ENCODE measurements around the gene PSMA2.
A peak's percentile ranks its signal among the peaks of the same experiment; 100 is the strongest.

Gene PSMA2

DNA sequence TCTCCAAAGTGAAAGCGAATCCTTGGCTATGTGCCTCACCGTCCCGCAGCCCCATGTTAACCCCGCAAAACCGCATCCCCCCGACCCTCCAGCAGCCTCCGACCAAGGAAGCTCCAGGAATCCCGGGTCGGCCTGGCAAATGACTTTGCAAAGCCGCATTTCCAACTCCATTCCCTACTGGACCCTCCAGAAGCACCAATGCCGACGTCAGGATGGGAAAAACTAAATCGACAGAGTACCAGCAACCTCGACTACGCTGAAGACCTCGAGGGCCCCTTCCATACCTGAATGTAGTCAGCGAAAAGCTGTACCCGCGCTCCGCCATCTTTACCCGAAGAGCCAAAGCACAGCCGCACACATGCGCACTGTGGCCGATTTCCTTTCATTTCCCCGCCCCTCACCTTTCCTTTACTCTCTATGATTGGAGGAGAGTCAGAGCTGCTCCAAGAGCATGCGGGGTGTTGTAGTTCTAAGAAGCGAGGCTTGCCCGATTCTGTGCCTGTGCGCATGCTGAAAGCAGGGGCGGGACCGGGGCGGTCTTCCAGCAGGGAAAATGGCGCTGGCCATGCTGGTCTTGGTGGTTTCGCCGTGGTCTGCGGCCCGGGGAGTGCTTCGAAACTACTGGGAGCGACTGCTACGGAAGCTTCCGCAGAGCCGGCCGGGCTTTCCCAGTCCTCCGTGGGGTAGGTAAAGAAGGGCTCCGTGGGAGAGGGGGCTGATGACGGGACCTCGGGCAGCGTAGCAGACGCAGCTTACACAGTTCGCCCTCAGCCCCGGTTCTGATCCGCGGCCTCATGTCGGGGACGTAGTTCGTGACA lies at the start of gene PSMA2, which contains the start of gene MRPL32:
Gene PSMA2 (minus strand): TSS at position 341 of the 818 bp plus-strand sequence. CDS start 16 bp downstream, at position 325.
Gene MRPL32 (plus strand): TSS at position 543 of the 818 bp plus-strand sequence. CDS start 11 bp downstream, at position 554.
- DNase-seq: peak; percentile 97

DNA sequence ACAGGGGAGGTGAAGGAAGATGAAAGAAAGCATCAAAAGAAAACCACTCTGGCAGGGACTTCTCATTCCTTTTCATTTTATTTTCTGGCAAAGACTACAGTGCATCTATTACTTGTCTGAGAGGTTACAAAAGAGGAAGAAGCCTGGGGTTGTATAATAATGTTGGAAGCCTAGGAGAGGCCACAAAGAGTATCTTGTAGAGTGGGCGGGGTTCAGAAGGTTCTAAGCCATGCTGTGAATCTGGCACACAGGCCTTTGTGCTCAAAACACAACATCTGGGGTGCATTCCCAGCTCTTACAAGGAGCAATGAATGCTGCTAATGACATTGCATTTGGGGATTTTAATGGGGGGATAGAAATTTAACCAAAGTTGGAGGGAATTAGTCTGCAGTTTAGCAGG lies 49.6 kb upstream of the PSMA2 start:
- DNase-seq: no peak

GRCh38 chr7:42980514-42980913 lies 48.5 kb upstream of the PSMA2 start:
- DNase-seq: no peak

- no peak for DNase-seq
These were observed 48.1 kb upstream of the PSMA2 start for GRCh38 chr7:42980084-42980483.

GRCh38 chr7:42978496-42978895 lies 46.5 kb upstream of the PSMA2 start:
- no peak for DNase-seq

- no peak for DNase-seq
These were observed 44.4 kb upstream of the PSMA2 start for GRCh38 chr7:42976371-42976770.

DNA sequence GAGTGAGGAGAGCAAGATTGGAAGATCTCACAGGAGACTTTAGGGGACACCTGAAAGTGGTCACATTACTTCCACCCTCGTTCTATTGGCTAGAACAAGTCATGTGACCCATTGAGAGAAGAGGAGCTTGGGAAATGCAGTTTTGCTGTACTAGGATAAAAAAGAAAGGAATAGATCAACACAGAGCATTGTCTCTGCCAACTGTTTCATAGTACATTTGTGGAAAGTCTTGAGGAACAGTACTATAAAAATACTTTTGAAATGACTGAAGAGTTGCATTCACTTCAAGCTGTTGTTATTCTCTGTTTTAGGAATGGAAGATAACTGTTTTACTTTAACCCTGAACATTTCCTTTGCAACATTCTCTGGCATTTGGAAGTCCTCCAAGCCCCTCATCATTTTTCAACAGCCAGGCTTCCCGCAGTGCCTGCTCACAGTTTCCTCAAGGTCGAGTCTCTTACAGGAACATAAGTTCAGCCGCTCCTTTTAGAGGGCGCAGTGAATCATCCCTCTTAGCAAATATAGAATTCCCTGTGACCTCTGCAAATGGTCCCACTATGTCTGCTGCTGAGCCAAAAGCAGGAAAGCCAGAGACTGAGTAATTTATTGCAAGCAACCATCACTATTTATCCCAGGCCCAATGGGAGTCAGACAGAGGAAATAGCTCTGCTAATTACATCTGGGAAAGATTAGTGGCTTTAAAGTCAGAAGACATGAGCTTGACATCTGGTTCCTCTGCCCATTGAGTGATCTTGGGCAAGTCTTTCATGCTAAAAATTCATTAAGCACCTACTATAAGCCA lies 40.9 kb upstream of the PSMA2 start:
- no peak for DNase-seq

DNA sequence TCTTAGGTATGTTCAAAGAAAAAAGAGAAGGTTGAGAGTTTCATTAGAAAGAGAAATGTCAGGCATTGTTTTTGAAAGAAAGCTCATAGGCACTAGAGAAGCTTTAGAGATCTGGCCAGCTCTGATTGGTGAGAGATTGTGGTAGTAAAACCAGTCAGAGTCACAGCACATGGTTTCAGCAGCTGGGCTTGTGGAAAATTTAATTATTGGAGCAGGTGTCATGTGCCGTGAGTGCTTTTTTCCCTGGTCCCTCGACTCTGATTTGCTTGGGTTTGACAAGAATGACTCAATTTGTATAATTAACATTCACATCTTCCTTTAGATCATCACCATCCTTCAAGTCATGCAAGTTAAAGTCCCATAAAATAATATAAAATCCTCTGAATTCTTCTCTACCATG lies 35.4 kb upstream of the PSMA2 start:
- DNase-seq: no peak

GRCh38 chr7:42964849-42965805 lies 33.2 kb upstream of the PSMA2 start:
- peak; percentile 30 for DNase-seq

- DNase-seq: no peak
These were observed 32.3 kb upstream of the PSMA2 start for GRCh38 chr7:42964293-42964692.

- no peak for DNase-seq
These were observed 29.2 kb upstream of the PSMA2 start for GRCh38 chr7:42961170-42961569.

- DNase-seq: no peak
These were observed 28.8 kb upstream of the PSMA2 start for GRCh38 chr7:42960762-42961161.

- no peak for DNase-seq
These were observed 27.6 kb upstream of the PSMA2 start for GRCh38 chr7:42959549-42959948.

DNA sequence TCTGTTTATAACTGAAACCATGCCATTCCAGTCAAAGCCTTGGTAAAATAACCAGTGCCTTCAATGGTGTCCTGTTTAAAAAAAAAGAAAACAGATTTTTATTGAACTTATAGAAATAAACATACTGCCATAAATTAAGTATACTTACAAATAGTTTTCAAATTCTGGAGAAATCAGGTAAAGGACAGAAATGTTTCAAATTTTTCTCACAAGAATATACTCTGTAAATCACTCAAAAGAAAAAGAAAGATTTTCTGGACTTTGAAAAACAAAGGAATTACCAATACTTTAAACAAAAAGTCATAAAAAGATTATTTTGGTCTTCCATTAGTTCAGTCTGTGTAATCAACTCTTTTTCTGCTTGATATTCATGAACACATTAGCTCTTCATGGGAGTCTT lies 24.1 kb upstream of the PSMA2 start:
- no peak for DNase-seq

DNA sequence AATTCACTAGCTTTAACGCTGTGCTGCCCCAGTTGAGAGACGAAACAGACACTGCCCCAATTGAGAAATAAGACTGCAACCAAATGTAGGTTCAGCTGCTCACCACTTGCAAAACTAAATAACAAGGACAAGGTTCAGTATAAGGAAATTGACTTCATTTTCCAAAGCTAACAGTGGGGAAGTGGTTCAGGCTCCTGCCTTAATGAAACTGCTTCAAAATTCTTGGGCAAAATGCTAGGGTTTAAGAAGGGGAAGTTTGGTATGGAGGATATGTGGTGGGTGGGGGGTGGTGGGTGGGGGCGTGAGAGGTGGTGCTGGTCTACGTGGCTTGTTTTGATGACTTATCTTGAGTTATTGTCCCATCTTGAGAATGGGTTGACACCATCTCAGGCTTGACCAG lies 22.0 kb upstream of the PSMA2 start:
- DNase-seq: no peak

DNA sequence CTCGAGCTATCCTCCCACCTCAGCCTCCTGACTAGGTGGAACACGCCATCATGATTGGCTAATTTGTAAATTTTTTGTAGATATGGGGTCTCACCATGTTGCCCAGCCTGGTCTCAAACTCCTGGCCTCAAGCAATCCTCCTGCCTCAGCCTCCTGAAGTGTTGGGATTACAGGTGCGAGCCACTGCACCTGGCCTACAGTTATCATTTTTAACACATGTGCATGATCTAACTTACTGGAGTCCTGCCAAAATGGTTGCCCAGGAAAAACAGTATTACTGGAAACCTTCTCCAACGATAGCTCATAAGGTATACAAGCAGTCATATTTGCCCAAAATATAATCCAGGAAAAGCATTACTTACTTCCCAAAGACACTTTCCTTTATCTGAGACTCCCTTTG lies 20.4 kb upstream of the PSMA2 start:
- DNase-seq: no peak

DNA sequence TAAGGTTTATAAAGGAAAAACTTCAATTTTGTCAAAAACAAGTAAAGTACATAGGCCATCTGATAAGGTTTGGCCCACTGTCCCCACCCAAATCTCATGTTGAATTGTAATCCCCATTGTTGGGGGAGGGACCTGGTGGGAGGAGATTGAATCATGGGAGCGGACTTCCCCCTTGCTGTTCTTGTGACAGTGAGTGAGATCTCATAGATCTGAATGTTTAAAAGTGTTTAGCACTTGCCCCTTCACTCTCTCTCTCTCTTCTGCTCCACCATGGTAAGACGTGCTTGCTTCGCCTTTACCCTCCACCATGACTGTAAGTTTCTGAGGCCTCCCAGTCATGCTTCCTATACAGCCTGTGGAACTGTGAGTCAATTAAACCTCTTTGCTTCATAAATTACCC lies 18.4 kb upstream of the PSMA2 start:
- DNase-seq: no peak

DNA sequence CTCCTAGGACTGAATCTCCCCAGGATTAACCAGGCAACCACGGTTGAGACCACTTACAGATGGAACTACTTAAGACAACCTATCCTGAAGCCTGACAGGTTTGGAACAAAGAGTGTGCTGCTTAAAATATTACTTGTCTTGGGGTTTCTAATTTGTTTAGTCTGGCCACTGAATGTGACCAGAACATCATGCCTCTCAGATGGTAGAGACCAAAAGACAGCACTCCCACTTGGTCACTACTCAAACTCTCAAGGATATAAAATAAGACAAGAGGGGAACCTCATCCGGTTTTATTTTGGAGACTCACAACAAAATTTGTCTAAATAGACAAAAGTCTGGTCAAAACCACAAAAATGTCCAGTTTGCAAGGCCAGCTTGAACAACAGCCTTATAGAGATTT lies 15.5 kb upstream of the PSMA2 start:
- DNase-seq: no peak

GRCh38 chr7:42946627-42946950 lies 14.6 kb upstream of the PSMA2 start:
- no peak for DNase-seq

- DNase-seq: no peak
These were observed 14.1 kb upstream of the PSMA2 start for GRCh38 chr7:42945821-42946626.

DNA sequence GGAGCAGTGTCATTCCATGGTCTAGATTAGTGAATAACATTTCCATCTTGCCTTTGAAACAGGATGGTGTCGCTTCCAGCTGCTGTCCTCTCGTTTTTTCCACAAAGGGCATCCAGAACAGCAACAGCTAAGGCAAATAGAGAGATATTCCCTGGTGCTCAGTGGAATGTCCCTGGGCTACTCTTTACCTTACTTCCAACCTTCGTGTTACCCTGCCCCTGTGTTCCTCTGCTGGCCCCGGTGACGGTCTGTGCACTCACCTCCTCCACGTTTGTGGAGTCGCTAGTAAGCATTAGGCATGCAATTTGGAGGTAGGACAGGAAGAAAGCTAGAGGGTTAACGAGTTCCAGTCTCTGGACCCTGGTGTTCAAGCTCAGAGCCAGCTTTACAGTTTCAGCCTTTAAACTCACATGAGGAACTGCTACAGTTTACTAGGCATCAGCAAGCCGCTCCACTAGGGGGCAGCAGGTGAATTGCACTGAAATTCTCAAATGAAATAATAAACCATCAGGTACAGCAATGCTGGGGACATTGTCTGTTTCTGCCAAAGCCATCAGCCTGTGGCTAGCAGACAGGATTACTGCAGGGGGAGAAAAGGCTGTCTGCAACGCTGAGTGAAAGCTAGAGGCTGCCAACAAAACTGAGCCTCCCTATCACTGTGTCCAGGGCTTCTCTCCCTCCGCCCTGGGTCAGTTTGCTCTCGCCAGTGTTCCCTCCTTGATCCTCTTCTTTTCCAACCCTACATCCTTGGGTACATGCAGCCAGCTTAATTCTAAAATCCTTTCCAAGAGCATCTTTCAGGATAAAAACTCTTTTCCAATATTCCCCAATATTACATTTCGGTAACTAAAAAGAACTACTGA lies 9.2 kb upstream of the PSMA2 start:
- DNase-seq: peak; percentile 78
